Epithelial cell of proximal tubule (primary cell): ENCODE results near the gene ATP5ME. TPM values are rescaled to one million over a fixed set of nuclear protein-coding genes. Genes with fewer than 3 reads are reported as not detected.
A peak's percentile ranks its signal among the peaks of the same experiment; 100 is the strongest.

Source experiments
- DNase-seq: peaks from one replicate; pipeline ENCODE4 v3.0.0-alpha.2; 2011; ENCODE audit warnings: low read depth
- H3K4me3 ChIP-seq: 2 replicates; pipeline ENCODE4 v1.5.1; 2011; ENCODE audit warnings: low read depth, mild to moderate bottlenecking, low read length
- total RNA-seq: library from RNA; depleted of rRNA; stranded (reverse); fragments of >200 nt; gene quantifications from 2 replicates; pipeline ENCODE4 v1.2.3, GENCODE V29; 2015
- TF ChIP-seq, protein P1 (sequence below): conservative IDR thresholded peaks from 2 replicates; pipeline ENCODE4 v1.5.1; 2012; ENCODE audit warnings: low read depth, mild to moderate bottlenecking, low read length

ATP5ME gene
- total RNA-seq, 1 donor from 2014 or later: 192 TPM

GRCh38 chr4:681736-682451 is 7.8 kb upstream of the ATP5ME start:
- peak overlapping the region; percentile 39 for H3K4me3 ChIP-seq
- DNase-seq: no peak
- TF ChIP-seq, protein P1, sequence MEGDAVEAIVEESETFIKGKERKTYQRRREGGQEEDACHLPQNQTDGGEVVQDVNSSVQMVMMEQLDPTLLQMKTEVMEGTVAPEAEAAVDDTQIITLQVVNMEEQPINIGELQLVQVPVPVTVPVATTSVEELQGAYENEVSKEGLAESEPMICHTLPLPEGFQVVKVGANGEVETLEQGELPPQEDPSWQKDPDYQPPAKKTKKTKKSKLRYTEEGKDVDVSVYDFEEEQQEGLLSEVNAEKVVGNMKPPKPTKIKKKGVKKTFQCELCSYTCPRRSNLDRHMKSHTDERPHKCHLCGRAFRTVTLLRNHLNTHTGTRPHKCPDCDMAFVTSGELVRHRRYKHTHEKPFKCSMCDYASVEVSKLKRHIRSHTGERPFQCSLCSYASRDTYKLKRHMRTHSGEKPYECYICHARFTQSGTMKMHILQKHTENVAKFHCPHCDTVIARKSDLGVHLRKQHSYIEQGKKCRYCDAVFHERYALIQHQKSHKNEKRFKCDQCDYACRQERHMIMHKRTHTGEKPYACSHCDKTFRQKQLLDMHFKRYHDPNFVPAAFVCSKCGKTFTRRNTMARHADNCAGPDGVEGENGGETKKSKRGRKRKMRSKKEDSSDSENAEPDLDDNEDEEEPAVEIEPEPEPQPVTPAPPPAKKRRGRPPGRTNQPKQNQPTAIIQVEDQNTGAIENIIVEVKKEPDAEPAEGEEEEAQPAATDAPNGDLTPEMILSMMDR: no peak

DNA sequence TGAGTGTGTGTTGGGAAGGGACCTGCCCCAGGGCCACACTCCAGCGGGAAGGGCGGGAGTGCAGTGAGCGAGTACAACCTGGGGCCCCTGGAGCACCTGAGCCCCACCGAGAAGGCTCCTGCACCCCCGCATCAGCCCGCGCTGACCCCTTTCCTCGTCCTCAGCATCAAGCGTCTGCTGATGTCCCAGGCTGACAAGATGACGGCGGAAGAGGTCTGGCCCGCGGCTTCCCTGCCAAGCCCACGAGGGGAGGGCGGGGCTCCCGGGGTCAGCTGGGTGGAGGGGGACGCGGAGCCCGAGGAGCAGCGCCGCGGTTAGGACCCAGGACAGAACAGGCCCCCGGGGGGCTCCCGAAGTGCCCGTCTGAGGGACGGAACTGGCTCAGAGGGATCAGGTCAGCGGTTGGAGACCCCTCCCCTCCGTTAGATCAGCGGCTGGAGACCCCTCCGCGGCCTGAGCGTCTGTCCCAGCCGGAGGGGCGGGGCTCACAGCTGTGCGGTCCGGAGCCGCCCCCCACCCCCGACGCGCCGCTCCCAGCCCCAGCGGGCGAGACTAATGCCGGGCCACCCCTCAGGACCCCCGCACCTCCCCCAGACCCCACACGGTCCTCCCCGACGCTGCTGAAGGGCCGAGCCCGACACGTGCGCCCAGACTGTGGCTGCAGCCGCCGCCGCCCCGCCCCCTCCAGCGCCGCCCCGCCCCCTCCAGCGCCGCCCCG is 7.0 kb upstream of the ATP5ME start:
- peak overlapping the region; percentile 53 for H3K4me3 ChIP-seq
- DNase-seq: no peak
- TF ChIP-seq, protein P1: no peak

DNA sequence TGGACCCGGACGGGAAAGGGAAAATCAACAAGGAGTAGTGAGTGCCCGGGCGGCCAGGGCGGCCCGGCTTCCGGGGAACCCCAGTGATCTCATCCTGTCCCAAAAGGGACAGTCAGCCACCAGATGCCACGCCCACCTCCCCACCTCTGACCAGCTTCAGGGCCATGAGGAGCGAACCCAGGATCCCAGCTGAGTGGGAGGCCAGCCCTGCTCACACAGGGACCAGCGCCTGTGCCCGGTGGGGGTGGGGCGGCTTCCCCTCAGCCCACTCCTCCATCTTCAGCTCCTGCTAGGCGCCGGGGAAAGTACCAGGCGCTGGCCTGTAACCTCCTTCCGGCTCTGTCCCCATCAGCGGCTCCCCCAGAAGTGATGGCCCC is 6.5 kb upstream of the ATP5ME start:
- H3K4me3 ChIP-seq: peak overlapping the region; percentile 53
- TF ChIP-seq, protein P1: no peak
- no peak for DNase-seq

DNA sequence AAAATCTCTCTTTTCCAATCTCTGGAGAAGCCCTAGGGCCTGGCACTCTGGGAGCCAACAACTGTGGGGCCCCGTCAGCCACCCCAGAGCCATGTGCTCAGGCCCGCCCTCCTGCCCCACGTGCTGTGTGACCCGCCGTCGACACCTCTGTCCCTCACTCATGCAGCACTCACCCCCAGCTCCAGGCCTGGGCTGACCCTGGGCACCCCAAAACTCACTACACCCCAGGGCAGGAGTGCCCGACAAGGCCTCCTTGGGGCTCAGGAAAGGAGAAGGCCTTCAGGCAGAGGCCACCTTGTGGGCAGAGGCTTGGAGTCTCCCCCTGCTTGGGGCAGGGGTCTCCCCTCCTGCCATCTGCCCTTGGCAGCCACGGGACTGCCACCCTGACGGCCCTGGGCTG is 6.0 kb upstream of the ATP5ME start:
- TF ChIP-seq, protein P1: no peak
- H3K4me3 ChIP-seq: no peak overlapping the region
- no peak for DNase-seq

GRCh38 chr4:679629-680028 is 5.6 kb upstream of the ATP5ME start:
- TF ChIP-seq, protein P1: no peak
- DNase-seq: no peak
- H3K4me3 ChIP-seq: no peak overlapping the region

DNA sequence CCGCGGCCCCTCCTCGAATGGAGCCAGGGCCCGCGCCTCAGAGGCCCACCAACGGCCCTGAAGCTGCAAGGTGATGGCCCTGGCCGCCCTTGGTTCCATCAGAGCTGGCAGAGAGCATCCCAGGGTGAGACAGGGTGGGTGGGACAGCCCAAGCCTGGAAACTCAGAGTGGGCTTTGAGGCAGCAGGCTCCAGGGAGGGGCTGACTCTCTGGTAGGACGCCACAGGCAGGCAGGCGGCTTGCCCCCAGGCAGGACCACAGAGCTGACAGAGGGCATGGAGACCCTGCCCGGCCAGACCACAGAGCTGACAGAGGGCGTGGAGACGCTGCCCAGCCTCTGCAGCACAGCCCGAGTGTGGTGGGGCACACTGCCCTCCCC is 5.0 kb upstream of the ATP5ME start:
- TF ChIP-seq, protein P1: no peak
- DNase-seq: no peak
- no peak overlapping the region for H3K4me3 ChIP-seq
